D721Med (cell line): ENCODE results near the gene NCK2.
"Not testable (repeated sequence)": the region's sequence is repeated elsewhere in the genome, so short reads cannot be mapped to it uniquely, and the experiment has no call there.

Experiments used
- DNase-seq: peaks from one replicate; pipeline ENCODE4 v3.0.0; 2011; ENCODE audit warnings: low spot score; ENCODE audit not compliant: insufficient read length
- FAIRE-seq: peaks from 2 replicates; lab custom pipeline; 2011; peaks lifted over from hg19 to GRCh38; lab: Jason Lieb, UNC
- TF ChIP-seq, protein P1 (sequence below): IDR thresholded peaks from 2 replicates; pipeline ENCODE4 v1.5.1; 2012; ENCODE audit warnings: mild to moderate bottlenecking, control low read depth; ENCODE audit not compliant: insufficient read depth; ENCODE audit errors: missing control alignments

The NCK2 gene

DNA sequence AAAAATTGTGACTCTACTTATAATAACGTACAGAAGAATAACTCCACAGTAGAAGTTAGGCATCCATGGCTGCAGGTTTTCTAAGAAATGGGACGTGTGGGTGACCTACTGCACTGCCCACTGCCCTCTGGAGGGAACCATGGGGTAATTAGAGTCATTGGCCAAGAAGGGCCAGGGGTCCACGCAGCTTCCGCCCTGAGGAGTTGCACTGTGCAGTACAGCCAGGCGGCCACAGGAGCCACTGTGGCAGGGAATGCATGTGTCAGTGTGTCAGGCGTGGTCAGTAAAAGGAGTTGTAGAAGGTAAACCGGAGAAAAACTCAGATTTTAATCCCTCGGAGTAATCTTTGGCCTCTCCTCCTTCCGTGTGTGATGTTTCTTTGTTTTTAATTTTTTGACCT is 24.8 kb downstream of the NCK2 start:
- TF ChIP-seq, protein P1, sequence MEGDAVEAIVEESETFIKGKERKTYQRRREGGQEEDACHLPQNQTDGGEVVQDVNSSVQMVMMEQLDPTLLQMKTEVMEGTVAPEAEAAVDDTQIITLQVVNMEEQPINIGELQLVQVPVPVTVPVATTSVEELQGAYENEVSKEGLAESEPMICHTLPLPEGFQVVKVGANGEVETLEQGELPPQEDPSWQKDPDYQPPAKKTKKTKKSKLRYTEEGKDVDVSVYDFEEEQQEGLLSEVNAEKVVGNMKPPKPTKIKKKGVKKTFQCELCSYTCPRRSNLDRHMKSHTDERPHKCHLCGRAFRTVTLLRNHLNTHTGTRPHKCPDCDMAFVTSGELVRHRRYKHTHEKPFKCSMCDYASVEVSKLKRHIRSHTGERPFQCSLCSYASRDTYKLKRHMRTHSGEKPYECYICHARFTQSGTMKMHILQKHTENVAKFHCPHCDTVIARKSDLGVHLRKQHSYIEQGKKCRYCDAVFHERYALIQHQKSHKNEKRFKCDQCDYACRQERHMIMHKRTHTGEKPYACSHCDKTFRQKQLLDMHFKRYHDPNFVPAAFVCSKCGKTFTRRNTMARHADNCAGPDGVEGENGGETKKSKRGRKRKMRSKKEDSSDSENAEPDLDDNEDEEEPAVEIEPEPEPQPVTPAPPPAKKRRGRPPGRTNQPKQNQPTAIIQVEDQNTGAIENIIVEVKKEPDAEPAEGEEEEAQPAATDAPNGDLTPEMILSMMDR = no peak
- DNase-seq = no peak
- FAIRE-seq = no peak

DNA sequence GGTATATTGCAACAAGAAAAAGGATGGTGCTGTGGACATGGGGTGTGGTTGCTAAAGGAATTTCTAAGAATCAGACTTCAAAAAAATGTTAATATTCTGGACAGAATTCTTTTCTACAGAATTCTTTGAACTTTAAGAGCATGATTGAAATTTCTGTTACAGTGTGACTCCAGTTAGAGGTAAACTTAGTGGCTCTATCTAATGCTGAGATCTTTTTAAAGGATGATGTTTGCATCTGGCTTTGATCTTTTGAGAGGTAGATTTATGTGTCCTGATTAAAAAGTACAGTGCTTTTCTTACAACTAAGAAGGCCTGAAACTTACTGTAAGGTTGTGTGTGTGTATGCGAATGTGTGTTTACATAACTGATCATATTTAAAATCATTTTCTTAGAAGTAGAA is 25.4 kb downstream of the NCK2 start:
- DNase-seq (no peak), FAIRE-seq (no peak)
- TF ChIP-seq, protein P1 = no peak

DNA sequence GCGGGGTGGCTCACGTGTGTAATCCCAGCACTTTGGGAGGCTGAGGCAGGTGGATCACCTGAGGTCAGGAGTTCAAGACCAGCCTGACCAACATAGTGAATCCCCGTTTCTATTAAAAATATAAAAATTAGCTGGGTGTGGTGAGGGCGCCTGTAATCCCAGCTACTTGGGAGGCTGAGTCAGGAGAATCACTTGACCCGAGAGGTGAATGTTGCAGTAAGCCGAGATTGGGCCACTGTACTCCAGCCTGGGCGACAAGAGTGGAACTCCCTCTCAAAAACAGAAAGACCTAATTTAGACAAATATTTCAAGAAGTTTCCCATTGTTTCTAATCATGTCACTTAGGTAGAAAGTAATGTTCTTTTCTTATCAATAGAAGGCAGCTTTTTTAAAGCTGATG is 26.6 kb downstream of the NCK2 start:
- not testable (repeated sequence) for FAIRE-seq, DNase-seq

DNA sequence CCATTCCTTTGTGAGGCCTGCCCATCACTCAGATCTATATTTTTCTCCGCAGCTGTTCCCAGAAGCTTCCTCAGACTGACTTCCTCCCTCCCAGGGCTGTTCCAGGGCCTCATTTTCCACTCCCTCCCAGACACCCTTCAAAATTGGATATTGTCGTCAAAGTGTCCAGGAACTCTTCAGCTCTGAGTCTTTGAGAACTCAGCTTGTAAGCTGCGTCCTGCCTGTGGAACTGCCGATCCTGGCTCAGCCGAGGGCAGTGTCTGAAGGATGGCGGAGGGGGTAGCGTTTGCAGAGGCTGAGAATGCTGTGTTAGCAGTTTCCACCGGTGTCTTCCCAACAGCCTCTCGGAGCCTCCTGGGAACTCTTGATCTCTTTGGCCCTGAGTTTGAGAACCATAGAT is 27.1 kb downstream of the NCK2 start:
- FAIRE-seq (no peak), DNase-seq (no peak)
- TF ChIP-seq, protein P1 = no peak

DNA sequence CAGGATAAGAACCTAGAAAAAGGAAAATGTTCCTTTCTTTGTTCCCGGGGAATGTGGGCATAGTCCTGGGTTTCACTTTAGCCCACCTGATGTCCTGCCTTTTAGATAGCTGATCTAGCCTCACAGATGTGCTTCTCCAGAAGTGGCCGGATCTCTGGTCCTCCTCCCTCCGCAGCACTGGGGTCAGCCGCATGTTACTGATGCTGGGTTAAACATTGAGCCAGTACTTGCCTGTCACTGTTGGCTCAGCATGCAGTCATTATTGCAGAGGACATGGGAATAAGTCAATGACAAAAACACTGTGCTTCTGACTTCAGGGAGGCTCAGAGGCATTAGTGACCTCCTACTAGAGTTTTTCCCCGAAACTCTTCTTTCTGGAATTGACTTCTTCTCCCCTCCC is 27.6 kb downstream of the NCK2 start:
- DNase-seq (no peak), FAIRE-seq (no peak)
- TF ChIP-seq, protein P1 = no peak

DNA sequence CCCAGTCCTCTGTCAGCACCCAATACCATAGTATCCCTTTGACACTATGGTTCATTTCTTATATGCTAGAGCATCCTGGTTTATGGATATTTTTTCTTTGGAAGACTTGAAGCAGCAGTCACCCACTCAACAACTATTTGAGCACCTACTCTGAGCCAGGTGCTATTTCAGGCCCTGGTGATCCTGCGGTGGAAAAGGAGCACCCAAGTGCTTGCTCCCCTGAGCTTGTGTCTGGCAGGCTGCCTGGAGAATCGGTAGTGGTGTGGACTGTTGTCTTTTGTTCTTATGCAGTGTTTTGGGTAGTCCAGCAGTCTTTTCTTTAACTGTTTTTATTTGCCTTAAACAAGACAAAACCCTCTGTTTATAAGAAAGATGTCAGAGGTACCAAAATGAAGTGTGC is 28.9 kb downstream of the NCK2 start:
- DNase-seq (no peak), FAIRE-seq (no peak)
- TF ChIP-seq, protein P1 = no peak

DNA sequence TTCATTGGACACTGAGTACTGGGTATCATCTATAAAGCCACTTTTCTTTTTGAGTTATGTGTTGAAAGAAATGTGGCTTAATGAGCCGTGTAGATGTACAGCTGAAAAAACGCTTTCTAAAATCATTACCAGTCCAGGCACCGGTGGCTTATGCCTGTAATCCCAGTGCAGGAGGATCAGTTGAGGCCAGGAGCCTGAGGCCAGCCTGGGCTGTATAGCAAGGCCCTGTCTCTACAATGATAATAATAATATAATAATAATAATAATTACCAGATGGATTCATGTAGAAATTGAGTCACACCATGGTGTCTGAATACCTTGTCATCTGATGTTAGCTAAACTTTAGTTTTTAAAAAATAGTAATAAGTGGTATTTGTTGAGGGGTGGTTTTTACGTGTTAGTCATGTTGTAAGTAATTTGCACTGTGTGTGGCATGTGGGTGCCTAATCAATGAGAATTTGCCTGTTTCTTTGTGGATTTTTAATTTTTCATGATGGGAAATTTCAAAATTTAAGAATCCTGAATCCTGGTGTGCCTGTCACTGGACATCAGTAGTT is 30.1 kb downstream of the NCK2 start:
- TF ChIP-seq, protein P1 = no peak
- no peak for DNase-seq
- FAIRE-seq = no peak

DNA sequence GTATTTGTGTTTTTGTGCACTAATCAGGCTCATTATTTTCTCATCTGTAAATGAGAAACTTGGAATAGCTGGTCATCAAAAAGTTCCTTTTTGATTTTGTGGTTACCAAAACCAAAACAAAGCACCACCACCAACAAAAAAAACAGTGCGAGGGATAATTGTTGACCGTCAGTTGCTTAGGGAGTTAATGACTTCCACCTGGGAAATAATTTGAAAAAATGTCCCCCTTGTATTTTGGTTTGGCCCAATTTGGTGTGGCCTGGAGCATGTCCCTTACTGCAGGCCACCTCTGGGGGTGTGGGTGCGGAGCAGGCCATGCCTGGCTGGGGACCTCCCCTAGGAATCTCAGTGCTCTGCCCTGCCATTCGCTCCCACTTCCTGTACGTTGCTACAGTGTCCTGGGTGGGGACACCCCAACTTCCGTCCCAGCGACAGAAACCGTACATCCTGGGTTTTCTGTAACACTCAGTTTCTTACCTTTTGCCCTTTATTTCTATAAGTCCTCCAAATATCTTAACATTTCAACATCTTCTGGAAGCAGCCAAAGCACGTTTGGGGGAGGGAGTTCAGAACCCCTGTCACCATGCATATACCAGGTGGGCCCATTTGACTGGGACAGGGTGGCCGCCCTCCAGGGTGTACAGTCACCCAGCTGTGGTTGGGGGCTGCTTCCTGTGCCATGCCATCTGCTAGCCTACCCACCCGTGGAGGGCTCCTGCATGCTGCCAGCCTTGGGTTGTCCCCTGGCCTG is 31.3 kb downstream of the NCK2 start:
- TF ChIP-seq, protein P1 = no peak
- FAIRE-seq (no peak), DNase-seq (no peak)
